HG03565 (cell line): ENCODE measurements around the gene WNT6.
A peak's percentile ranks its signal among the peaks of the same experiment; 100 is the strongest.

ENCODE experiments used
- ATAC-seq: cut with Tn5 transposase; IDR thresholded peaks from one replicate; pipeline ENCODE4 v1.9.1; 2021; ENCODE audit warnings: mild to moderate bottlenecking, moderate library complexity; ENCODE audit not compliant: unreplicated experiment

The WNT6 gene

DNA sequence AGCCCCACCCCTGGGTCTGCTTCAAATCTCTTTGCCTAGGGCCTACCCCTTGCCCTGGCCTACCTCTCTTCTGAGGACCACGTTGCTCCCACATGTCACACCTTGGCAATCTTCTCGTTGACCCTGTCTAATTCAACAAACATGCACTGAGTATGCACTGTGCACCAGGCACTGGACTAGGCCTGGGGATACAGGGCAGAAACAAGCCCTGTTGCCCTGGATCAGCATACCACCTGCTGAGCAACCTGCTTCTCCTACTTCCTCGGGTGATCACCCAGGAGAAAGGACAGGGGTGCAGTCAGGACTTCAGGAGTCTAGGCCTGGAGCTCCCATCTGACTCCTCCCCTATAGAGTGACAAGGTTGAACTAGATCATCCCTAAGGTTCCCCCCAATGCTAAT is 30.8 kb downstream of the WNT6 start:
- no peak for ATAC-seq

DNA sequence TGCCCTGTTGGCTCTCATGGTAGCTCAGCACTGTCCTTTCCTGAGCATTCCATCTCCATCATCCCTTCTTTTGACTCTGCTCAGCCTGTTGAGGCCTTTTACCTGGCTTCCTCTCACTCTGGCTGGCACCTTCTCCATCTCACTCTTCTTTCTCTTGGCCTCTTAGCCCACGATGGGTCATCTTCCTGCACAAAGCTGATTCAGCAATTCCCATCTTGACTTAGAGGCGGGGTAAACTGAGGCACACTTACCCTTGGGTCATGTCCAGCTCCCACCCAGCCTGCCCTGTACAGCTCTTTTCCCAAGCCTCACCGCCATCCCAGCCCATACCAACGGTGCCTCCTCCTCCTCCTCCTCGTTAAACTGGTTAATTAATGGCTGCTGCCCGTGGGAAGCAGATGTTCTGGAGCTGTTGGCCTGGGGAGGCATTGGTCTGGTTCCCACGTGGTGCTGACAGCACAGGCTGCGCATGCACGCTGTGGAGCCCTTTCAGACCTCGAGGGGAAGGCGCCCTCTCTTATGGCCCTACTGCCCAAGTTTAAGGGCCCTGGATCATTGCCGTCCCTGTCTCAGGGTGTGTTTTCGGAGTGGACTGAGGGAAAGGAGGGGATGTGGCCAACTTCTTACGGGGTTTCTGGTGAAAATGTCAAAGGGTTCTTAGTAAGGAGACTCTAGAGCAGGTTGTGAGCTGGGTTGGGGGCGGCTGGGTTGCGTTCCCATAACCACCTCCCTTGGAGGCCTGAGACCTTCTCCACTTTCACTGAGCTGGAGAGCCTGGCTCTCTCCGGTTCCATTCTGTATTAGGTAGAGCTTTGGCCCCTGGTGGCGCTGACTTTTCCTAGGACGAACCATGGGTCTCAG is 31.9 kb downstream of the WNT6 start:
- ATAC-seq, result no peak

DNA sequence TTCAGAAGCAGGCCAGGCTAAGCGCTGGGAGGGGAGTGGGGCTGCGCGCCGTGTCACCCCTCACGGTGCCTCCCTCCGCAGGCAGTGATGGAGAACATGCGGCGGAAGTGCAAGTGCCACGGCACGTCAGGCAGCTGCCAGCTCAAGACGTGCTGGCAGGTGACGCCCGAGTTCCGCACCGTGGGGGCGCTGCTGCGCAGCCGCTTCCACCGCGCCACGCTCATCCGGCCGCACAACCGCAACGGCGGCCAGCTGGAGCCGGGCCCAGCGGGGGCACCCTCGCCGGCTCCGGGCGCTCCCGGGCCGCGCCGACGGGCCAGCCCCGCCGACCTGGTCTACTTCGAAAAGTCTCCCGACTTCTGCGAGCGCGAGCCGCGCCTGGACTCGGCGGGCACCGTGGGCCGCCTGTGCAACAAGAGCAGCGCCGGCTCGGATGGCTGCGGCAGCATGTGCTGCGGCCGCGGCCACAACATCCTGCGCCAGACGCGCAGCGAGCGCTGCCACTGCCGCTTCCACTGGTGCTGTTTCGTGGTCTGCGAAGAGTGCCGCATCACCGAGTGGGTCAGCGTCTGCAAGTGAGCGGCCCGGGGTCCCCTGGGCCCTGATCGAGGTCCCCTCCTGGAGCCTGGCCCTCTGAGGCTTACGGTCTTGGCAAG is 33.2 kb downstream of the WNT6 start:
- peak; percentile 38 for ATAC-seq

DNA sequence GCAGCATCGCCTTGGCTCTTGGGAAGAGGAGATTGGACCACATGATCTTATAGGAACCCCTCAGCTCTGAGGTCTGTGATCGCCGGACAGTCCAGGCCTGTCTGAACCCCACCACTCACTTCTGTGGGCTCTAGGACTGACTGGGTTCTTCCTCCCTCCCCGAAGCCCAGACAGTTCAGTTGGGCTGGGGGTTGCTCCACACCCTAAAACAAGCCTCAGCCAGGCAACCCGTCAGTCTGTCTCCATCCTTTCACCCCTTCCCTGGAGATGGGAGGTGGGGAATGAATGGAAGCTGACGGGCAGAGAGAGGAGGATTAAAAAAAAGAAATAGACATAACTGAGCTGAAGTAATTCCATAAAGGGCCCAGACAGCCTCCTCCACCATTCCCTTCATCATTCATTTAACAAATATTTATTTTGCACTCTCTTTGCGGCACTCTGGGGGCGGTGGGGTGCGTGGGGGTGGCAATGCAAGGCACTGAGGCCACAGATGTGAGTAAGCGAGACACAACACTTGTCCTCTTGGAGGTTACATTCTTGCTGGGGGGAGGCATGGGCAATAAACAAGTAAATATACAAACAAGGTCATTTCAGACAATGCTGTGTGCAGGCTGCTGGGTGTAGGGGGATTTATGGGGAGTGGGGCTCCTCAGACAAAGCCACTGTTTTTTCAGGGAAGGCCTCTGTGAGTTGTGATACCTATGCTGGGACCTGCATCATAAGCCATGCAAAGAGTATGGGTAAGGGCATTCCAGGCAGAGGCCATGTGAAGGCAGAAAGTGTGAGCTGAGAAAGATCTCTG is 33.9 kb downstream of the WNT6 start:
- no peak for ATAC-seq

DNA sequence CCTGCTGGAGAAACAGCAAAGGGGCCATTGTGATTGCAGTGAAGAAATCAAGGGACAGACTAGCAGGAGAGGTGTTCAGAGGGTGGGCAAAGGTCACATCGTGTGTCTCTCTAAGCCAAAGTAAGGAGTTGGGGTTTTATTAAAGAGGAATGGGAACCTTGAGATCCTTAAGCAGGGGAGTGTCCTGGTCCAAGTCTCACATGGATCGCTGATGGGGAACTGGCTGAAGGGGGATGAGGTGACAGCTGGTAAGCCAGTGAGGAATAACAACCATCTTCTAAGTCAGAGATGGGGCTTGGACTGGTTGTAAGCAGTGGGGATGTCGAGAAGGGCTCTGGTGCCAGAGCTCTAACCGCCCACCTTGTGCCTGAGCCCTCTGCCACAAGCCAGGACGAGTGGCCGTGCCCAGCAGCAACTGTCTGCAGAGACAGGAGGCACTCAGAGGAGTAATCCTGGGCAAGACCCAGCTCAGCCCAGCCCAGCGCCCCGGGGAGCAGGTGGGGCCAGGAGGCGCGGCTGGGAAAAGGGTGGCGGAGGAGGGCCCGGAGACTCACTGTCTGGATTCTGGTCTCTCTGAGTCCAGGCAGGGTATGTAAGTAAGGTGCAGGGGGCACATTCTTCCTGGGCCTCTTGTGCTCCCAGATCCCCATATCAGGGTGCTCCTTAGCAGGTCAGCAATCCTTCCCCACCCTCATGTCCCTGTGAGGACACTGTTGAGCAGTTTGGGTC is 34.7 kb downstream of the WNT6 start:
- ATAC-seq, result no peak

DNA sequence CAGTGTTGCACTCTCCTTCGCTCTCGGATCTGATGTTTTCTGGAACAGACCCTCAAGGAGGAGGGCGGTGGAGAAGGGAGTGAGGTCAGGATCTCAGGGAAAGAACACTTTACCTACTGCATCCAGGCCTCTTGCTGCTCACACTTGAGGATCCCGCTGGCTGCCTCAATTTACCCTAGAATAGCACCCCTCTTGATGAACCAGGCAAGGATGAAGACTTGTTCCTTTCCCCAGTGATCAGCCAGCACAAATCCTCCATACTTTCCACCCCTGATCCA is 35.2 kb downstream of the WNT6 start:
- ATAC-seq, result no peak

DNA sequence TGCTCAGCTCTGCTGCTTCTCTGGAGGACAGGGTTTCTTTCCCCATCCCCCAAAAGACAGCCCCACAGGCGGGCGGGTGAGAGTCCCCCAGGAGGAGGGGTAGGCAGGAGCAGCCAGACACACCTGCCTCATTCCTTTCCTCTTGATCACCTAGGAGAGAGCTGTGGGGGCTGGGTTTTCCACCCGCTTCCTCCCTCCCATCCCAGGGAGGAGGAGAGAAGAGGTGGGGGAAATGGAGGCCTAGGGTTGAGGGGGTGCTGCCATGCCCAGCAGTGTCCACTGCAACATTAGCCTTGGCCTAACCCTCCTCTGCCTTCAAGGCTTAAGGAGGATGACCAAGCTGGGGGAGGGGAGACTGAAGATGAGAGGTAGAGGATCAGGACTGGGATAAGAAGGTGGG is 35.7 kb downstream of the WNT6 start:
- no peak for ATAC-seq

DNA sequence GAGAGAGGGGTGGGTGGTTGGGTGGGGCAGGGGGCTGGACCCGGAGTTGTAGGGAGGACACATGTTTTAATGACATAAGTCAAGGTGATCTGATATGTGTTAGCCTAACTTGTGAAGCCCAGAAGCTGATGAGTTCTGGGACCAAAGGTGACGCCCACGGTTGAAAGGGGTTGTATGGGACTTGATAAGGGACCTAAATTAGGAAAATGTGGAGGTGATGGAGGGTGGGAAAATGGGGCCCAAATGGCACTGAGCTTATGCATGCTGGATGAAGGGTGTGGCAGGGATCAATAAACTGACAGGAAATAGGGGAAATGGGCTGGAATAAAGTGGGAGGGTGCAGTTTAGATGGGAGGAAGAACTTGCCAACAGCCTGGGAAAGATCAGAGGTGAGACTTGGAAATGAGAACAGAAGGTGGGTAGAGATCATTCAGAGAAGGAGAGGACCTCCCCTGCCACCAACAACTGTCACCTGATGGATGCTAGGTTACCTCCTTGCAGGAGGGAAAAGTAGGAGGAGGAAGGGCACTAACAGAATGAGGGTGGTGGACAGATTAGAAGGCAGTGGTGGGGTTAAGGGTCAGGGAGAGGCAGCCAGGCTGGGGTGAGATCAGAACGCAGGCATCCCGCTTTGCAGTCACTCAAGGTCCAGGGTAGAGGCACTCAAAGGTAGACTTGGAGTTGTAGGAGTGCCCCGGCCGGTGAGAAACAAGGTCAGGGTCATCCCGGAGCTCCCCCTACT is 36.3 kb downstream of the WNT6 start:
- peak; percentile 11 for ATAC-seq

DNA sequence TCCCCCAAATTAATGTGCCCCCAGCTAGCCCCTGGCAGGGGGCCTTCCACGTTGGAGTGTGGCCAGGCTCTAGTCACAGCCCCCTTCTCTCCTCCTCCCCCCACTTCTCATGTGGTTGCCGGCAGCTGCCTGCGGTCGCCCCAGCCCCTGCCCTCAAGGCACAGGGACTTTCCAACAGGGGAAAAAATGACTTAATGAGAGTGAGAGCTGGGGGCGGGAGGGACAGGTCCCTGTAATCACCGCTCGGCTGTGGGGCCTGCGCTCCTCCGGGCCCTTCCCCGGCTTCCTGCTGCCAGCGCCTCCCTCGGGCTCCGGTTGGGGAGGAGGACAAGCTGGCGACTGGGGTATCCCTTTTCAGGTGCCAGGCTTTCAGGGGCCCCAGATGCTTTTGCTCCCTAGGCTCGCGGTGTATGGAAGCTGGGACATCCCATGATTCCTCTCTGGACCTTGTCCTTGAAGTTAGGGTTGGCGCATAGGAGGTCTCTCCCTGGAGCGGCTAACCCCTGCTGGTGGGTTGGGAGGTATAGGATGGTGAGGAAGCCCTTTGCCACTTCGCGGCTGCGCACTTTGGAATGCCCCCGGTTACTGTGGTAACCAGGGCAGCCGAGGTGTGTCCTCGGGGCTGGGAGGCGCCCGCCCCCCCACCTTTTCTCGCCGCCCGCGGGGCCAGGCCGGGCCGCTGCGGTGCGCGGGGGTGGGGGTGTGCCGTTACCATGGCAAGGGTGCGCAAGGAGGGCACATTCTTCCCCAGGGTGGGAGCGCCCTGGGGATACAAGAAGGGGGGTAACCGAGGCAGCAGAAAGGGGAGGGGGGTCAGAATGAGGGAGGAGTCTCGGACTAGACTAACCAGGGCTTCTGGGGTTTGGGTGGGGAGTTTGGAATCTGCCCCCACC is 37.1 kb downstream of the WNT6 start:
- peak; percentile 46 for ATAC-seq

DNA sequence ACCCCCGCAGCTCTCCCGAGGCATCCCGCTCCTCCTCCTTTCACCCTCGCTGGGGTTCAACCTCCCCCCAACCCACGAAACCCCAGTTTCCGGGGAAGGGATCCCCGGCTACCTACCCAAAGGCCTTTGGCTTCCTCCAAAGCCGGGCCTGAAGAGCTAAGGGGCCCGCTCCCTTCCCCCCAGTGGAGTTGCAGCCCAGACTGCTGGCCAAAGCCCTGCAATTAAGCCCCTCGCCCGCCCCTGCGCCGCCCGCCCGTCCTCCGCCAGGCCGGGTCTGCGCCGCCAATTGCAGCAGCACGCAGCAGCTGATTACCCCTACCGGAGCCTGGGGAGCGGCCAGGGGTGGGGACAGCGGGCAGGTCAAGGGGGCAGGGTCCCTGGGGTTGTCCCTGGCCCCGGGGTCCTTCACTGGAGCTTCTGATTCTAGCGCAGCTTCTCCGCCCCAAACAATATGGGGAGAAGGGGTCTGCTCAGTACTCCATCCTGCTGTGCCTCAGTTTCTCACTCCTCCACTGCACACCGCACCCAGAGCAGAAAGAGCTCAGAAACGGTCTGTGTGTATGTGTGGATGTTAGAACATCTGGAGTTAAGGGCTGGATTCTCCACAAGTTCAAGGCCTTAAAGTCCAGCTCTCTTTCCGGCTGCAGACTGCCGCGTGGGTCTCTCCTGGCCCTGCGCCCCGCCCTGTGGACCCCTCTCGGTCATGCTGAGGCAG is 37.9 kb downstream of the WNT6 start:
- no peak for ATAC-seq

DNA sequence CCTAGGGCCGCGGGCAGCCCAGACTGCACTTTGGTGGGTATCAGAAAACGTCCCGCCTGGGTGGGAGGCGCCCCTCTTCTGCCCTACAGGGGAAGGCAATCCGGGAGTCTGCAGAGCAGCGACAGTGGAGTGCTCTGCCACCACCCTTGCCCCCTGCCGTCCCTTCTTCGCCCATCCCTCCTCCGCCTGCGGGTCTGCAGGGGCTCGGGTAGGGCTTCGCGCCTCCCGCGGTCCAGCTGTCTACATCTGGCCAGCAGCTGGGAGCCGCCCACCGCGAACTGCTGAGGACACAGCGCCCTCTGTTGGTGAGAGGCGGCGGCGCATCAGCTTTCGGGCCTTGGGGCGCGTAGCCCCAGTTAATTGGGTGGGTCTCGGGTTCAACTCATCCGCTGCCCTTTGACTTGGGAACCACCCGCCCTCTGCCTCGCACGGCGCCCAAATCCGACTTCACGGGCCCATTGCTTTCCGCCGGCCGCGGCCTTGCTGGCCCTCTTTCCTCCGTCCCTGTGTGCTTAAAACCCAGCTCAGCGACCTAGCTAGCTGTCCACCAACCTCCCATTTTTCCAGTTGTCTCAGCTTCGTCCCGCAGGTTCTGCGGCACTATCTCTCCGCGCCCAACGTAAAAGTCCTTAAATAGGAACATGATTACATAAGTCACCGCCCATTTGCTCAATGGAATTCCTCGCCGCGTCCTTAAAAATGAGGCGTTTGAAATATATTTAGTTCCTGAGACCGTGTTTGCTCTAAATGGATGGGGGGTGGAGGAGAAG is 38.7 kb downstream of the WNT6 start:
- peak; percentile 32 for ATAC-seq

DNA sequence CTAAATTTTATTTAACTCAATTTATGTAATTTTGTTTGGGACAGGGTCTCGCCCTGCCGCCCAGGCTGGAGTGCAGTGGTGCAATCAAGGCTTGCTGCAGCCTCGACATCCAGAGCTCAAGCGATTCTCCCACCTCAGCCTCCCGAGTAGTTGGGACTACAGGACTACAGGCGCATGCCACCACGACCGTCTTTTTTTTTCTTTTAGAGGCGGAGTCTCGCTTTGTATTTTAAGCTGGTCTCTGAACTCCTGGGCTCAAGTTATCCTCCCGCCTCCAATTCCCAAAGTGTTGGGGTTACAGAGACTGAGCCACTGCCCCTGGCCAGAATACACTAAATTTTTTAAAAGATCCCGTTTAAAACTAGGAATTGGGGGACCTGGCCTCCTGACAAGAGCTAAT is 39.5 kb downstream of the WNT6 start:
- ATAC-seq, result no peak

DNA sequence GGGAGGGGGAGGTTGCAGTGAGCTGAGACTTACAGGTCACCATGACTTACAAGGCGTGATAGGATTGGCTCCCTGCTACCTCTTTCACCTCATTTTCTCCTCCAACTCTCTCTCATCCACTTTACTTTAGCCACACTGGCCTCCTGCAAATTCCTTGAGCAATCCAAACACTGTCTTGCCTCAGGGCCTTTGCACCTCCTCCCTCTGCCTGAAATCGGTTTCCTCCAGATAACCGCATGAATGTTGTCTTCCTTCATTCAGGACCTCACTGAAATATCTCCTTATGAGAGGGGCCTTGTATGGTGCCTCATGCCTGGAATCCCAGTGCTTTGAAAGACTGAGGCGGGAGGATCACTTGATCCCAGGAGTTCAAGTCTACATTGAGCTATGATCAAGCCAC is 42.8 kb downstream of the WNT6 start:
- no peak for ATAC-seq

DNA sequence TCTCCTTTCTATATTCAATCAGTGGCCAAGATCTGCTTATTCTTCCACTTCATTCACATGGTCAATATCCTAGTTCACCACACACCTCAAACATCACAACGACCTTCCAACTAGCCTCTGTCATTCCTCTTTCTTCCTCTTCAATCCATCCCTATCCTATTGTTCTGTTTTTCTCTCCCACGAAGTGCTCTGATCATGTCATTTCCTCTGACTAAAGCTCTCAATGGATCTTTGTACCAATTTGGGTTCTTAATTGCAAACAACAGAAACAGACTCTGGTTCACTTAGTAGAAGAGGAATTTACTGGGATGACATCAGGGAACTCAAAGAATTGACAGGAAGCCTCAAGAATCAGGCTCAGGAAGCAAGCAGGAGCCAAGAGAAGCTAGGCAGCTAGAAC is 44.6 kb downstream of the WNT6 start:
- no peak for ATAC-seq

DNA sequence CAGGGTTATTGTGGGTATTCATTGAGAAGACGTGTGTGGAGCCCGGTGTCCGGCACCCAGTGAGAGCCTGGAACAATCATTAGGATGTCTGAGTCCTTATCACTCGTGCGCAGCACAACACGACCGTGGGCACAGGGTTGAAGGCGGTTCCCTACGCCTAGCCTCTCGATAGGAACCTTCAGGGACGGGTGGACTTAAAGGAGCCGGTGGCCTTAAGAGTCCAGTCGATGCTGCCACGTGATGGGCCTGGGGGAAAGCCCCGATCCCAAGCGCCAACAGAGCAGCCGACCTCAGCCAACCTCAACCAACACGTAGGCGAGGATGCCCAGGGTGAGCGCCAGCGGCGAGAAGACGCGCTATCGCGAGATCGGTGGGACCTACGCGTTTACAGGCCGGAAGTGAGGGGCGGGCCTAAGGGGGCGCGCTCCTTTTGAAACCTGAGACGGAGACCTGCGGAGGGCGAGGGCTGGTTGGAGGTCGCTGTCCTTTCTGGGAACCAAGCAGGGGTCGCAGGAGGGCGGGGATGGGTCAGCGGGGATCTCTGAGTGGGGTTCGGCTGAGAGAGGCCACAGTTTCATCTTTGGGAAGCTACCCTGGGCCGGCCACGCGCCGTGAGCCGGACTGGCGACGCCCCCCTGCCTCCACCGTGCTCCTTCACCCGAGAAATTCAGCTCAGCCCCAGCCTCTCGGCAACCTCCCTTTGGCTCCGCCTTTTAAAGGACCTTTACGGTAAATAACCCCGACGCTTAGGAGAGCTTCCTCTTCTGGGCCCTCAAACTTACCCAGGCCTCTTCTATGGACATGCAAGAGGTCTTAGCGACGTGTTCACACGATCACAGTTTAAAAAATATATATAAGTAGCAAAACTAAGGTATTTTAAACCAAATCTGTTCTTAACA is 49.4 kb downstream of the WNT6 start:
- ATAC-seq, result peak; percentile 86

DNA sequence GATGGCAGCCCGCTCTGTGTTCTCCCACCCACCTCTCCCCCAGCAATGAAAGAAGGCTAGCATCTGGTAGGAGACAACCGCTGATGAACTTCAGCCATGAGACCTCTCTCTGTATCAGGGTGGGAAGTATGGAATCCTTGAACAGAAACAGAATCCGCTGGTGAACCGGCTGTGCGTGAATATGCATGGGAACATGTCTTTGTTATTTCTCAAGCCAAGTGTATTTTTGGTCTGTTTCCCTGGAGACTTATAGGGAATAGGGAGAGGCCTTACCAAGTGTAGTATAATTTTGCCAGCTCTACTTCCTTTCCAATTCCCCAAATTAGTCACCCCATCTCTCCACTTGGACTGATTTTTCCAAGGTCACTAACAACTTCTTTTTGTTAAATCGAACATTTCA is 51.1 kb downstream of the WNT6 start:
- ATAC-seq, result no peak

DNA sequence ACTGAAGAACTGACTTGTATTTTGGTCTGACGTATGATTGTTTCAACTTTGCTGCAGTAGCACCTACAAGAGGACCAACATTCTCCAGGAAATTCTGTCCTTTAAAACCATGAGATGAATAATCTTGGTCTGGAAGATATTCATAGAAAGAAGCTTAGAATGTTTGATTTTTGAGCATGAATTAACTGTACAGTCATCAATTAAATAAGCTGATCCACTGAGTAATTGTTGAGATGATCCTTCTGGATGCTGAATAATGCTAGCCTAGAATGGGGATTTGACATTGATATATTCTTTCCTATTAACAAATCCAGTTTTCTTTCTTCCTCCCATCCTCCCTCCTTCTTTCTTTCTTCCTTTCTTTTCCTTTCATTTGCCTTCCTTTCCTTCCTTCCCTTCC is 60.9 kb downstream of the WNT6 start:
- no peak for ATAC-seq
